H1 (cell line): ENCODE data around the gene PRUNE1. TPM values are rescaled to one million over a fixed set of nuclear protein-coding genes. Genes with fewer than 3 reads are reported as not detected.

ENCODE experiments used
- JUND ChIP-seq: IDR thresholded peaks from 2 replicates; pipeline ENCODE4 v1.6.1; 2011; ENCODE audit warnings: mild to moderate bottlenecking, improper control_type of control experiment, low read length
- KDM1A ChIP-seq: fragments of 200-600, 300-600 bp; sonication (generic); IDR thresholded peaks from 2 replicates; pipeline ENCODE4 v1.7.1; 2016; ENCODE audit warnings: mild to moderate bottlenecking, low read length, borderline replicate concordance
- NANOG ChIP-seq: IDR thresholded peaks from 2 replicates; pipeline ENCODE4 v1.6.1; 2011; ENCODE audit warnings: low read length, low read depth, mild to moderate bottlenecking, inconsistent platforms; ENCODE audit not compliant: insufficient read depth, poor library complexity, severe bottlenecking
- polyA plus RNA-seq, 7 experiments: library from polyadenylated mRNA; depleted of rRNA in 3 of 7; stranded (reverse) in 5 of 7; unstranded in 2 of 7; fragments of >200 nt in 5 of 7; fragments of 200-250 nt in 2 of 7; gene quantifications; 1 replicate in 5 of 7; 2 replicates in 1 of 7; 4 replicates in 1 of 7; pipeline versions ENCODE4 v1.2.1 to v1.2.3, GENCODE V29; 2011 to 2013; ENCODE audit warnings: missing spikeins in 2 of 7, mixed read lengths in 2 of 7
- total RNA-seq: library from RNA; stranded (reverse); fragmentation: NEBNext Ultra II Directional; extraction: Animal tissue kit (Norgen Biotek cat#: 25700); gene quantifications from 2 replicates; pipeline ENCODE4 v1.2.1, GENCODE V29; 2021
- TF ChIP-seq, protein P1 (sequence below): IDR thresholded peaks from 2 replicates; pipeline ENCODE4 v1.6.1; 2012; ENCODE audit warnings: low read length, inconsistent platforms
- TF ChIP-seq, protein P2 (sequence below): IDR thresholded peaks from 2 replicates; pipeline ENCODE4 v1.6.1; 2012; ENCODE audit warnings: inconsistent platforms
- TF ChIP-seq, protein P3 (sequence below), 3 experiments: IDR thresholded peaks; 1 replicate in 2 of 3; 2 replicates in 1 of 3; pipeline versions ENCODE4 v1.5.1 to v1.6.1; 2011; ENCODE audit warnings: low read length in 3 of 3, mild to moderate bottlenecking in 3 of 3, inconsistent platforms in 2 of 3, low read depth in 1 of 3, moderate library complexity in 1 of 3; ENCODE audit not compliant: insufficient read depth in 1 of 3; ENCODE audit errors: control extremely low read depth in 1 of 3

The PRUNE1 gene
- total and polyA plus RNA-seq, 2 of the 8 experiments (the other 6 are each of a cell fraction or from before 2014, with no cell fraction given), result 32.8 to 54.2 TPM

DNA sequence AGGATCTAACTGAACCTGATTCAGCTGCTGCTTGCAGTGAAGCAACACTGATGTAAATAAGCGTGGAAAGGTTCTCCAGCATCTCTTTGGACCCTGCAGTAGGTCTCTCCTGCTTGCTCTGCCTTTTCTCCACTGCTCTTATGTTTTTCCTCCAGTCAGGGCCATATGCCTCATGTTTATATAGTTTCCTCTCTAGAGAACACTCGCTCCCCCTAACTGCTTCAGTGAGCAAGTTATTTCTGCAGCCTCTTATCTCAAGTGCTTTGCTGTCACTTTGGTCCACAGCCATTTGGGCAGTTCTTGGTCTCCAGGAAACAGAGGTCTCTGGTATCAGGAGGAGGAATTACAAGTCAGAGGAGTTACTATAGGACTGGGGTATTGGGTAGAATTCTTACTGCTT lies 5.3 kb downstream of the PRUNE1 start (continued):
- TF ChIP-seq, protein P1, sequence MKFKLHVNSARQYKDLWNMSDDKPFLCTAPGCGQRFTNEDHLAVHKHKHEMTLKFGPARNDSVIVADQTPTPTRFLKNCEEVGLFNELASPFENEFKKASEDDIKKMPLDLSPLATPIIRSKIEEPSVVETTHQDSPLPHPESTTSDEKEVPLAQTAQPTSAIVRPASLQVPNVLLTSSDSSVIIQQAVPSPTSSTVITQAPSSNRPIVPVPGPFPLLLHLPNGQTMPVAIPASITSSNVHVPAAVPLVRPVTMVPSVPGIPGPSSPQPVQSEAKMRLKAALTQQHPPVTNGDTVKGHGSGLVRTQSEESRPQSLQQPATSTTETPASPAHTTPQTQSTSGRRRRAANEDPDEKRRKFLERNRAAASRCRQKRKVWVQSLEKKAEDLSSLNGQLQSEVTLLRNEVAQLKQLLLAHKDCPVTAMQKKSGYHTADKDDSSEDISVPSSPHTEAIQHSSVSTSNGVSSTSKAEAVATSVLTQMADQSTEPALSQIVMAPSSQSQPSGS, result no peak
- TF ChIP-seq NANOG, result no peak
- TF ChIP-seq KDM1A, result no peak
- TF ChIP-seq, protein P2, sequence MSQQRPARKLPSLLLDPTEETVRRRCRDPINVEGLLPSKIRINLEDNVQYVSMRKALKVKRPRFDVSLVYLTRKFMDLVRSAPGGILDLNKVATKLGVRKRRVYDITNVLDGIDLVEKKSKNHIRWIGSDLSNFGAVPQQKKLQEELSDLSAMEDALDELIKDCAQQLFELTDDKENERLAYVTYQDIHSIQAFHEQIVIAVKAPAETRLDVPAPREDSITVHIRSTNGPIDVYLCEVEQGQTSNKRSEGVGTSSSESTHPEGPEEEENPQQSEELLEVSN, result no peak
- no peak for TF ChIP-seq JUND
- TF ChIP-seq, protein P3, sequence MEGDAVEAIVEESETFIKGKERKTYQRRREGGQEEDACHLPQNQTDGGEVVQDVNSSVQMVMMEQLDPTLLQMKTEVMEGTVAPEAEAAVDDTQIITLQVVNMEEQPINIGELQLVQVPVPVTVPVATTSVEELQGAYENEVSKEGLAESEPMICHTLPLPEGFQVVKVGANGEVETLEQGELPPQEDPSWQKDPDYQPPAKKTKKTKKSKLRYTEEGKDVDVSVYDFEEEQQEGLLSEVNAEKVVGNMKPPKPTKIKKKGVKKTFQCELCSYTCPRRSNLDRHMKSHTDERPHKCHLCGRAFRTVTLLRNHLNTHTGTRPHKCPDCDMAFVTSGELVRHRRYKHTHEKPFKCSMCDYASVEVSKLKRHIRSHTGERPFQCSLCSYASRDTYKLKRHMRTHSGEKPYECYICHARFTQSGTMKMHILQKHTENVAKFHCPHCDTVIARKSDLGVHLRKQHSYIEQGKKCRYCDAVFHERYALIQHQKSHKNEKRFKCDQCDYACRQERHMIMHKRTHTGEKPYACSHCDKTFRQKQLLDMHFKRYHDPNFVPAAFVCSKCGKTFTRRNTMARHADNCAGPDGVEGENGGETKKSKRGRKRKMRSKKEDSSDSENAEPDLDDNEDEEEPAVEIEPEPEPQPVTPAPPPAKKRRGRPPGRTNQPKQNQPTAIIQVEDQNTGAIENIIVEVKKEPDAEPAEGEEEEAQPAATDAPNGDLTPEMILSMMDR (IDR thresholded peaks at IDR 0.05; ENCODE audit: control extremely low read depth in 1 of 3, insufficient read depth in 1 of 3, low read depth in 1 of 3, low read length in 3 of 3), result no peak
